Measurements from ENCODE around the gene BUD13. TPM values are rescaled to one million over a fixed set of nuclear protein-coding genes. Genes with fewer than 3 reads are reported as not detected.

Gene BUD13
- polyA plus RNA-seq, 4 donors = 33.8 to 40.4 (median 36.7) TPM

GRCh38 chr11:116721988-116722387 is 50.8 kb downstream of the BUD13 start:
- no peak for DNase-seq (ENCODE audit: low read depth in 4 of 4, low spot score in 3 of 4)

DNA sequence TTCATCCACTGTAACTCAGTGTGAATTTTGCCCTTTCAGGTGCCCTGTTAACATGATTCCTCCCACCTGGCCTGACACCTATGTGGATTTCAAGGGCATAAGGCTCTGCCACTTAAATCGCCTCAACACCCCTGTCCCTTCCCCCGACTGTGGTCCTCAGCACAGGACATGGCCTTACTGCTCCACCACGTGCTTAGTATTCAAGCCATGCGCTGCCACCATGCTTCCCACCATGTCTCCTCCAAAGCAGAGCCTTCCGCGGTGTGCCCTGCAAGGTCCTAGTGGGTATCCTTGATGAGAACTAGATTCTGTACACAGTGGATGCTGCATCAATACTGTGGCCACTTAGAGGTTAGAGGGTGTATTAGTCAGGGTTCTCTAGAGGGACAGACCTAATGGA is 51.9 kb downstream of the BUD13 start:
- no peak for DNase-seq (ENCODE audit: low read depth in 4 of 4, low spot score in 3 of 4)

- DNase-seq (ENCODE audit: low read depth in 4 of 4, low spot score in 3 of 4) = no peak
Observed at GRCh38 chr11:116718955-116719501, 53.8 kb downstream of the BUD13 start.

DNA sequence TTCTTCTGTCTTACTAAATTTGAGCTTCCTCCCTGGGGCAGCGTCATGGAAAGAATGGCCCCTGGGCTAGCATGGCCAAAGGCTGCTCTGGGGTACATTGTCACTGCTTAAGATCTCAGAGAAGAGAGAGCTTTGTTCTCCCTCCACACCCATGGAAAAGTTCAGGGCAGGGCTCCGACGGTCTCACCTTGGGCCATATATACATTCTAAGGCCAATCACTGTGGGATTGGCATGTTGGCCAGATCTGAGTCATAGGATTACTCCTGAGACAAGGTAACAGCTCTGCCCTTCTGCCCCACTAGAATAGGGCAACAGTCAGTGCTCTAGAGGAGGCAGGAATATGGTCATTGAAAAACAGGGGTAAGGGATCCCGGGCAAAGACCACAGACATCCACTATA is 56.2 kb downstream of the BUD13 start:
- DNase-seq (ENCODE audit: low read depth in 4 of 4, low spot score in 3 of 4) = no peak

- no peak for DNase-seq (ENCODE audit: low read depth in 4 of 4, low spot score in 3 of 4)
Observed at GRCh38 chr11:116715383-116715782, 57.4 kb downstream of the BUD13 start.

- DNase-seq (ENCODE audit: low read depth in 4 of 4, low spot score in 3 of 4) = no peak
Observed at GRCh38 chr11:116714902-116715301, 57.9 kb downstream of the BUD13 start.

- DNase-seq (ENCODE audit: low read depth in 4 of 4, low spot score in 3 of 4) = no peak
Observed at GRCh38 chr11:116712428-116712827, 60.4 kb downstream of the BUD13 start.

- DNase-seq (ENCODE audit: low read depth in 4 of 4, low spot score in 3 of 4) = no peak
Observed at GRCh38 chr11:116710762-116711161, 62.0 kb downstream of the BUD13 start.

DNA sequence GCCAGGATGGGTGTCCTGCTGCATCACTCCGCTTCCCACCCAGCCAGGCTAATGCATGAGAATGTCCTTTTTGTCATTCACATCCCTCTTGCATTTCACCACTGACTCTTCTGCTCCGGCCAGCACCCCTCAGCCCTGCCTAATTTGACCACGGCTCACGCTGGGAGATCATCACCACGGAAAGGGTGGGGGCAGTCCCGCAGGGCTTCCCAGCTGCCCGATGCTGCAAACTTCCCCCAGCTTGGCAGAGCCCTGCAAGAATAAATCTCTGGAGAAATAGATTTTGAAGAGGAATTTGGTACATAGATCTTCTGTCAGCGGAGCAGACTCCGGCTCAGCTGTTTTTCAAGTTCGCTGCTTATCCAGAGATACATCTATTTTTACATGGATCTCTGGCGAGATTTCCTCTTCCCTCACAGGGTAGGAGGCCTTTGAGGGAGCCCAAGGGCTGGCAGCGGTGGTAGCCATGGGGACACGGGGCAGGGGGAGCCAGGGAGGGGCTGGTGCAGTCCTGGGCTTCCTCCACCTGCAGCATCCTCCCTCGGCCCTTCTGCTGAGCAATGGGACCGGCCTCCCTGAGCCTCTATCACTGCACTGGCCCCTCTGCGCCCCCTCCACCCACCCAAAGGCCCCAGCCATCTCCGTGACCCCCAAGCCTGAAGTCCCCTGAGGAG is 62.6 kb downstream of the BUD13 start:
- no peak for DNase-seq (ENCODE audit: low read depth in 4 of 4, low spot score in 3 of 4)

DNA sequence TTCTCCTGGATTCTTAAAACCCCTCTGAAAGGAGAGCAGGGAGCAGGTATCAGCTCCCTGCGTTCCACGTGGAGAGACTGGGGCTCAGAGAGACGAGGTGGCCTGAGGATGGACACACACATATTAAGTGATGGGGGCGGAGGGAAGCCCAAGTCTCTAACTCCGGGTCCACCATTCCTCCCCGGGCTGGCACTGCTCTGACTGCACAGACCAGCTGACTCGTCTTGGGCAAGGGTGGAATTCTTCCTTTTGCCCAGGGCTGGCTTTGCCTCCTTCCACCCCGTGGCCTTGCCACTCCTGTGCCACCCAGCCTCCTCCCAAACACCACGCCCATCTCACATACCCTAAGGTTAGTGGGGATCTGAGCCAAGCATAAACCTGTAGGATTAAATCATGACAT is 65.0 kb downstream of the BUD13 start:
- no peak for DNase-seq (ENCODE audit: low read depth in 4 of 4, low spot score in 3 of 4)

- DNase-seq (ENCODE audit: low read depth in 4 of 4, low spot score in 3 of 4) = no peak
Observed at GRCh38 chr11:116707161-116707629, 65.6 kb downstream of the BUD13 start.

DNA sequence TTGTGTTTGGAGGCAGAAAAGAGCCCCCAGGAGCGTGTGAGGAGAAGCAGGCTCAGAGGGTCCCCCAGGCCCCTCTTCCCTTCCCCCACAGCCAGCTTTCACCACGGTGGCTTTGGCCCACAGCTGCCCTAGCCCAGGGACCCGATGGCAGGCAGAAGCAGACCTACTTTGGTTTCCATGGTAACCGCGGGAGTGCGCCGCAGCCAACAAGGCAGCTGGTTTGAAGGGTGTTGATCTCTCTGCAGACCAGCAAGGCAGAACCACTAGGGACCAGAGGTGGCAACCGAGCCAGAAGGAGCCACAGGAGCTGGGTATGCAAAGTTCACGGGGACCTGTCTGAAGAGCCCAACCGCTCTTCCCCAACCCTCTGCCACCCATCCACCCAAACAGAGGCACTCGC is 69.4 kb downstream of the BUD13 start:
- peak in 1 of 4 donors; percentile 40 for DNase-seq (ENCODE audit: low read depth in 4 of 4, low spot score in 3 of 4)

GRCh38 chr11:116702772-116703385 is 69.9 kb downstream of the BUD13 start:
- DNase-seq (ENCODE audit: low read depth in 4 of 4, low spot score in 3 of 4) = no peak

DNA sequence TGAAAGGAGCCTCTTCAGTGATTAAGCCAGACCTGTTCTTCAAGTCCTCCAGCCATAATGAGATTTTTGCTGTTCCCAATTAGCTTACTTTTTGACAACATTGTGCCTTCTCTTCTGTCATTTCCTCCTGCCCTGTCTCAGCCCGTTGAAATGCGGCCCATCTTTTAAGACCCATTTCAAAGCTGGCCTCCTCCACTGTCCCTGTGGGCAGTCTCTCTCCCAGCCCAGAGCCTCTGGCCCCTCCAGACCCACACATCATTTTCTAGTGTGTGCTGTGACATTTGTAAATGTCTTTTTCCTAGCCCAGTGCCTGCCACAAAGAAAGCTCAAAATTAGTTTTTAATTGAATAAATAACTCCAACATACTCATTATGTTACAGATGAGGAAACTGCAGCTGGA is 70.9 kb downstream of the BUD13 start:
- no peak for DNase-seq (ENCODE audit: low read depth in 4 of 4, low spot score in 3 of 4)

DNA sequence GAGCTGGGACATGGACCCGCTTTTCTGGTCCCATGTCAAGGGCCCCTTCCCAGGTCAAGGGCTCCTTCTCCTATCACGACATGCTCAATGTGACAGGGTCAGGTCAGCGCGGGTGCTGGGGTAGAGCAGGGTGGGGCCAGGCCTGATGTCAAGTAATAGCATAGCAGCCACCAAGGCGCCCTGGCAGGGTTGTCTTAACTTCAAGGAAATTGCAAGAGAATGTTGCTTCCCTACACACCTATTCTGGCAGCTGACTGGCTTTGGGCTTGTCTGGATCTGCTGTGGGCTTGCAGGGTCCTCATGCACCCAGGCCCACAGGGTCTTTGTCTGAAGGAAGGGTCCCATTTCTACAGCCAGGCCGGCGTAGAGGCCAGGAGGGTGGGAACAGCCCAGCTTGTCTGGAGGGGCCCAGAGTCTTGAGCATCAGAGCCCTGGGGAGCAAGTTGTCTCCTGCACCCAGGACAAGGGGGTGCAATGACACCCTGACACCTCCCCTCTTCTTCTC is 71.4 kb downstream of the BUD13 start:
- DNase-seq (ENCODE audit: low read depth in 4 of 4, low spot score in 3 of 4) = no peak

DNA sequence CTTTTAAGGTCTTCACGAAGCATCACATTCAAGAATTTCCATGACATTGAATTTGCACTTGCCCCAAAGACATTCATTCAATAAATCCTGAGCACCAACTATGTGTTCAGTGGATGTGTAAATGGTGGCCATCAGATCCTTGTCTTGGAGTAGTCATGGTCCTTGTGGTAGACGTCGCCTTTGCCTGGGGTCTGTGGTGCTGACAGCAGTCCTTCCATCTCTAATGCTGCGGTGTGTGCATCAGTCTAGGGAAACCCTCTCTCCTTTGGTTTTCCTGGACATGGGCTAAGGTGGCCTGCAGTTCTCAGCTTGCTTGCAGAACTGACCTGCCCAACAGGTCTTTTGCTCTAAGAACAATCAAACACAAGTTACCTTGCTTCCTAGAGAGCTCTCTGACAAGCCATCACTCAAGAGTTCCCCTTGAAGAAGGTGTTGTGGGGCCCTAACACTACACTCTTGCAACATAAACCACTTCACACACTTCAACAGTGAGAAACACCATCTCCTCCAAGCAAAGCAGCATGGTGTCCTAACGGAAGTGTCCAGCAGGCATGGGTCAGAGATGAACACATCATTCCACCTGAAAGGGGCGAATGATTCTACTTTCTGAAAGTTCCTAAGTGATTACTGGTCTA is 72.1 kb downstream of the BUD13 start:
- no peak for DNase-seq (ENCODE audit: low read depth in 4 of 4, low spot score in 3 of 4)

Other genes with a start within 250 kb of the BUD13 start
- 10 to 100 TPM; 54.4 to 62.7 (median 59.1) TPM for gene ZPR1, start 15.0 kb upstream of the BUD13 start, polyA plus RNA-seq (ENCODE audit: insufficient read length in 4 of 4)
- gene APOA5, start 18.9 kb upstream of the BUD13 start, polyA plus RNA-seq (ENCODE audit: insufficient read length in 4 of 4) = not detected
- under 1 TPM in 1 of 4 donors, not detected in 3; 0.08 TPM for gene APOA4, start 50.3 kb upstream of the BUD13 start, polyA plus RNA-seq (ENCODE audit: insufficient read length in 4 of 4)
- gene APOC3, start 56.9 kb upstream of the BUD13 start, polyA plus RNA-seq (ENCODE audit: insufficient read length in 4 of 4) = 10 to 100 TPM in 1 of 4 donors, 1 to 10 TPM in 3; 3.7 to 11.1 (median 8.4) TPM
- gene APOA1, start 64.6 kb upstream of the BUD13 start, polyA plus RNA-seq (ENCODE audit: insufficient read length in 4 of 4) = 100 to 1,000 TPM in 3 of 4 donors, 10 to 100 TPM in 1; 75.4 to 179 (median 109) TPM

All from right renal pelvis (tissue), 4 donors.